CD4-positive, alpha-beta T cell treated with Interleukin-6 at 100 ng/mL for 8 hours (primary cell): ENCODE results near the gene GSG1.

Experiments
- DNase-seq: peaks from one replicate; pipeline ENCODE4 v3.0.0-alpha.2; 2020; ENCODE audit warnings: mixed read lengths, low spot score

The GSG1 gene

GRCh38 chr12:13119826-13120225, 16.4 kb upstream of the GSG1 start:
- no peak for DNase-seq

GRCh38 chr12:13117029-13117428, 13.6 kb upstream of the GSG1 start:
- no peak for DNase-seq

- no peak for DNase-seq
Observed at GRCh38 chr12:13116259-13116658, 12.8 kb upstream of the GSG1 start.

GRCh38 chr12:13114251-13115052, 11.0 kb upstream of the GSG1 start:
- no peak for DNase-seq

GRCh38 chr12:13112968-13113367, 9.5 kb upstream of the GSG1 start:
- no peak for DNase-seq

GRCh38 chr12:13106666-13107065, 3.2 kb upstream of the GSG1 start:
- no peak for DNase-seq

GRCh38 chr12:13105781-13106180, 2.3 kb upstream of the GSG1 start:
- DNase-seq, result no peak

GRCh38 chr12:13104409-13104808, 942 bp upstream of the GSG1 start:
- DNase-seq, result no peak

- no peak for DNase-seq
Observed at GRCh38 chr12:13102461-13103195, 839 bp downstream of the GSG1 start.

- peak; percentile 18 for DNase-seq
Observed at GRCh38 chr12:13101821-13102375, 1.6 kb downstream of the GSG1 start.

- peak; percentile 92 for DNase-seq
Observed at GRCh38 chr12:13100882-13101769, 2.3 kb downstream of the GSG1 start.

- DNase-seq, result no peak
Observed at GRCh38 chr12:13100605-13100881, 2.9 kb downstream of the GSG1 start.

- no peak for DNase-seq
Observed at GRCh38 chr12:13099844-13100604, 3.4 kb downstream of the GSG1 start.

GRCh38 chr12:13099066-13099843, 4.2 kb downstream of the GSG1 start:
- no peak for DNase-seq

- no peak for DNase-seq
Observed at GRCh38 chr12:13097491-13098011, 5.9 kb downstream of the GSG1 start.

- no peak for DNase-seq
Observed at GRCh38 chr12:13095266-13095995, 8.0 kb downstream of the GSG1 start.

GRCh38 chr12:13094367-13094766, 9.1 kb downstream of the GSG1 start:
- DNase-seq, result no peak

GRCh38 chr12:13093848-13094220, 9.6 kb downstream of the GSG1 start:
- no peak for DNase-seq

GRCh38 chr12:13093191-13093847, 10.1 kb downstream of the GSG1 start:
- no peak for DNase-seq
